ENCODE data around the gene PNMA1. TPM values are rescaled to one million over a fixed set of nuclear protein-coding genes. Genes with fewer than 3 reads are reported as not detected.
A peak's percentile ranks its signal among the peaks of the same experiment; 100 is the strongest.

PNMA1 gene
- total RNA-seq, 2 experiments from 2014 or later, result 6.0 to 14.5 TPM

GRCh38 chr14:73762375-73762822, 48.2 kb upstream of the PNMA1 start:
- CTCF ChIA-PET (ENCODE audit: unreplicated experiment), result no interaction called here
- Histone ChIP-seq H3K36me3 (ENCODE audit: insufficient read depth, low read length) (peaks cover 17% of the 10 kb centered on the region; the same call in 1 of the 2 replicates), H3K4me1 (ENCODE audit: insufficient read depth, low read length, poor library complexity, severe bottlenecking) (peaks cover 77% of the 10 kb centered on the region), H3K4me2 (ENCODE audit: low read length) (peak overlapping the region; percentile 99), H4K20me1 (ENCODE audit: insufficient read depth, low read length) (peaks cover 8% of the 10 kb centered on the region), H3K79me2 (ENCODE audit: insufficient read depth, low read depth, low read length) (peaks cover 94% of the 10 kb centered on the region), H2AFZ (ENCODE audit: low read length) (no peak overlapping the region), H3K27ac (ENCODE audit: low read depth, low read length, poor library complexity, severe bottlenecking) (peak overlapping the region; percentile 88), H3K9me3 (ENCODE audit: low read length) (no peaks in the 10 kb centered on the region), H3K9me2 (ENCODE audit: insufficient read depth, low read length) (no peaks in the 10 kb centered on the region), H3K4me3 (ENCODE audit: low read depth, low read length, poor library complexity, severe bottlenecking) (peak overlapping the region; percentile 78)
- DNase-seq (ENCODE audit: low spot score), result peak; percentile 79
- TF ChIP-seq EZH2phosphoT487 (IDR thresholded peaks at IDR 0.05; ENCODE audit: borderline replicate concordance, low read depth, low read length) (no peak), CTCF (conservative IDR thresholded peaks at IDR 0.05; ENCODE audit: low read length) (no peak)
- POLR2A ChIA-PET, result interaction anchor here (0.5 to 2.7 kb wide), 9 partner anchors 9 to 482 kb away, joined by 3 to 18 read pairs (median 4); no protein-coding TSS in a partner anchor
- intact Hi-C loops (cut with micrococcal nuclease; ENCODE audit: unreplicated experiment), result no loop called here
- BruUV-seq (replicated peaks), result no TSS peak

DNA sequence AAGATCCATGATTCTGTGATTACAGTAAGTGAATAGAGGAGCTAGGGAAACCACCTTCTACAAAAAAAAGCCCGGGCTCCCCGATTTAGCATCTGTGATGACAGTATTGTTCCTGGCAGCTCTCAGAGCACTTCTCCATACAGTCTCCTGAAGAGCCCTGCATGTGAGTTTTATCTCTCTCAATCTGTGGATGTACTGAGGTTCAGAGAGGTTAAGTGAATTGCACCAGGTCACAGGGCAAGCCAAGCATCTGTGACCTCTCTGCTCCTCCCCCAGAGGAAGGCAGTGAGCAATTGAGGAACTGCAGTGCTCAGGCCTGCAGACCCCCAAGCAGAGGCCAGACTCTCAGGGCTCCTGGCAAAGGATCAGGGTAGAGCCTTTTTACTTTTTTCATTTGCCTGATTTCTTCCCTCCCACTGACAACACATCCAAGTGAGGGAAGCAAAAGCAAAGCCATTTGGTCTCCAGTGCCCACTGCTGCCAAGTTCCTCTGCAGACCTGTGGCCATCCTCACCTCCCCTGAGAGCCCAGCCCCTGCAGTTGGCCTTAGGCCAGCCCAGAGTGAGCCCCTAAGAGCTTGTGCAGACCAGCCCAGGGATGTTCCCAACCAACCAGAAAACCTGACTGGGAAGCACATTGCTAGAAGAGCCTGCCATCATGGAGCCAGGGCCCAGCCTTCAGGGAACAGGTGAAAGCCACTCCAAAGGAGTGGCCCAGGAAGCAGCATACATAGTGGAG, 47.6 kb upstream of the PNMA1 start:
- H3K36me3 ChIP-seq (ENCODE audit: insufficient read depth, low read length), result peaks cover 23% of the 10 kb centered on the region; the same call in 1 of the 2 replicates
- no TSS peak for BruUV-seq (replicated peaks)
- peak overlapping the region; percentile 78 for H3K4me3 ChIP-seq (ENCODE audit: low read depth, low read length, poor library complexity, severe bottlenecking)
- H3K9me2 ChIP-seq (ENCODE audit: insufficient read depth, low read length), result no peaks in the 10 kb centered on the region
- peak overlapping the region; percentile 88 for H3K27ac ChIP-seq (ENCODE audit: low read depth, low read length, poor library complexity, severe bottlenecking)
- peaks cover 77% of the 10 kb centered on the region for H3K4me1 ChIP-seq (ENCODE audit: insufficient read depth, low read length, poor library complexity, severe bottlenecking)
- no peaks in the 10 kb centered on the region for H3K9me3 ChIP-seq (ENCODE audit: low read length)
- DNase-seq (ENCODE audit: low spot score), result peak; percentile 54
- ChIA-PET POLR2A (interaction anchor here (0.9 to 2.7 kb wide), 7 partner anchors 10 to 26 kb away, joined by 3 to 18 read pairs (median 5); no protein-coding TSS in a partner anchor), CTCF (ENCODE audit: unreplicated experiment) (no interaction called here)
- intact Hi-C loops (cut with micrococcal nuclease; ENCODE audit: unreplicated experiment), result no loop called here
- TF ChIP-seq EZH2phosphoT487 (IDR thresholded peaks at IDR 0.05; ENCODE audit: borderline replicate concordance, low read depth, low read length) (no peak), CTCF (conservative IDR thresholded peaks at IDR 0.05; ENCODE audit: low read length) (no peak)
- no peak overlapping the region for H2AFZ ChIP-seq (ENCODE audit: low read length)
- peak overlapping the region; percentile 99 for H3K4me2 ChIP-seq (ENCODE audit: low read length)
- H4K20me1 ChIP-seq (ENCODE audit: insufficient read depth, low read length), result peaks cover 14% of the 10 kb centered on the region
- H3K79me2 ChIP-seq (ENCODE audit: insufficient read depth, low read depth, low read length), result peaks cover 94% of the 10 kb centered on the region
